Activated CD8-positive, alpha-beta T cell treated with anti-CD3 and anti-CD28 coated beads for 36 hours (primary cell): ENCODE measurements around the gene GM2A. TPM values are rescaled to one million over a fixed set of nuclear protein-coding genes. Genes with fewer than 3 reads are reported as not detected.

Source experiments
- ATAC-seq: fragments of 200-7000 bp; cut with Tn5 transposase; one replicate; pipeline ENCODE4 v1.10.0; 2021; ENCODE audit warnings: mild to moderate bottlenecking, moderate library complexity
- CTCF ChIA-PET: fragments of 350-600 bp; sonication (Branson Sonifier 250); formaldehyde crosslinking; loops from one replicate; lab custom pipeline; 2021; ENCODE audit warnings: antibody characterized with exemption; lab: Charles Lee
- POLR2A ChIA-PET: fragments of 350-600 bp; sonication (Branson Sonifier 250); formaldehyde crosslinking; loops from one replicate; lab custom pipeline; 2021; ENCODE audit warnings: antibody characterized with exemption; lab: Charles Lee
- DNase-seq: peaks from one replicate; pipeline ENCODE4 v3.0.0-alpha.2; 2020
- H3K27ac Mint-ChIP-seq: one replicate; pipeline ENCODE4 v1.8.0; 2021; ENCODE audit warnings: mild to moderate bottlenecking, mixed read lengths
- H3K27me3 Mint-ChIP-seq: one replicate; pipeline ENCODE4 v1.8.0; 2021; ENCODE audit warnings: mixed read lengths
- H3K36me3 Mint-ChIP-seq: one replicate; pipeline ENCODE4 v1.8.0; 2021; ENCODE audit warnings: low read depth, mixed read lengths
- H3K4me1 Mint-ChIP-seq: one replicate; pipeline ENCODE4 v1.8.0; 2021; ENCODE audit warnings: low read depth, mixed read lengths
- H3K4me3 Mint-ChIP-seq: one replicate; pipeline ENCODE4 v1.8.0; 2021; ENCODE audit warnings: mild to moderate bottlenecking, moderate library complexity, mixed read lengths
- H3K9me3 Mint-ChIP-seq: one replicate; pipeline ENCODE4 v1.8.0; 2021; ENCODE audit warnings: mixed read lengths
- intact Hi-C: fragments of 100-400 bp; cut with micrococcal nuclease; formaldehyde crosslinking; loops from one replicate; pipeline ENCODE4 v1.10.0; 2022
- total RNA-seq, 2 experiments: library from RNA; stranded (reverse); gene quantifications; one replicate each; pipeline ENCODE4 v1.2.3, GENCODE V29; 2021
- TF ChIP-seq, protein P1 (sequence below): fragments of 200-600 bp; IDR thresholded peaks from one replicate; pipeline ENCODE4 v1.8.0; 2022; ENCODE audit warnings: antibody characterized with exemption, mild to moderate bottlenecking

GM2A gene
- total RNA-seq, 2 experiments from 2014 or later = 13.3 to 13.7 TPM

DNA sequence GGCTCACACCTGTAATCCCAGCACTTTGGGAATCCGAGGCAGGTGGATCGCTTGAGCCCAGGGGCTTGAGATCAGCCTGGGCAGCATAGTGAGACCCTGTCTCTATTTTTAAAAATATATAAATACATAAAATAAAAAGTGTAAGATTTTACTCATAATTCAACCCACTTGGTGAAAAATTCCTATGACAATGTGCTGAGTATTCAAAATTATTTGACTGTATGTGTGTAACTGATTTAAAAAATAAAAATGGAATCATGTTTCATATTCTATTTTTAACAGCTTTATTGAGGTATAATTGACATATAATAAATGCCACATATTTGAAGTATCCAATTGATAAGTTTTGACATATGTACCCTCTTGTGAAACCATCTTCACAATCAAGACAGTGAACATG lies 22.8 kb downstream of the GM2A start:
- H3K27ac Mint-ChIP-seq = no peak overlapping the region
- no peaks in the 10 kb centered on the region for H3K9me3 Mint-ChIP-seq
- H3K36me3 Mint-ChIP-seq = no peaks in the 10 kb centered on the region
- H3K4me3 Mint-ChIP-seq = no peak overlapping the region
- POLR2A ChIA-PET = interaction anchor here (0.6 kb wide), 1 partner anchor 218 kb away, joined by 3 read pairs; no protein-coding TSS in a partner anchor
- DNase-seq (no peak), ATAC-seq (no peak)
- H3K4me1 Mint-ChIP-seq = no peaks in the 10 kb centered on the region
- intact Hi-C loops = no loop called here
- TF ChIP-seq, protein P1, sequence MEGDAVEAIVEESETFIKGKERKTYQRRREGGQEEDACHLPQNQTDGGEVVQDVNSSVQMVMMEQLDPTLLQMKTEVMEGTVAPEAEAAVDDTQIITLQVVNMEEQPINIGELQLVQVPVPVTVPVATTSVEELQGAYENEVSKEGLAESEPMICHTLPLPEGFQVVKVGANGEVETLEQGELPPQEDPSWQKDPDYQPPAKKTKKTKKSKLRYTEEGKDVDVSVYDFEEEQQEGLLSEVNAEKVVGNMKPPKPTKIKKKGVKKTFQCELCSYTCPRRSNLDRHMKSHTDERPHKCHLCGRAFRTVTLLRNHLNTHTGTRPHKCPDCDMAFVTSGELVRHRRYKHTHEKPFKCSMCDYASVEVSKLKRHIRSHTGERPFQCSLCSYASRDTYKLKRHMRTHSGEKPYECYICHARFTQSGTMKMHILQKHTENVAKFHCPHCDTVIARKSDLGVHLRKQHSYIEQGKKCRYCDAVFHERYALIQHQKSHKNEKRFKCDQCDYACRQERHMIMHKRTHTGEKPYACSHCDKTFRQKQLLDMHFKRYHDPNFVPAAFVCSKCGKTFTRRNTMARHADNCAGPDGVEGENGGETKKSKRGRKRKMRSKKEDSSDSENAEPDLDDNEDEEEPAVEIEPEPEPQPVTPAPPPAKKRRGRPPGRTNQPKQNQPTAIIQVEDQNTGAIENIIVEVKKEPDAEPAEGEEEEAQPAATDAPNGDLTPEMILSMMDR = no peak
- CTCF ChIA-PET = interaction anchor here (1.4 kb wide), 1 partner anchor 8 kb away, joined by 7 read pairs; no protein-coding TSS in a partner anchor
- no peaks in the 10 kb centered on the region for H3K27me3 Mint-ChIP-seq

DNA sequence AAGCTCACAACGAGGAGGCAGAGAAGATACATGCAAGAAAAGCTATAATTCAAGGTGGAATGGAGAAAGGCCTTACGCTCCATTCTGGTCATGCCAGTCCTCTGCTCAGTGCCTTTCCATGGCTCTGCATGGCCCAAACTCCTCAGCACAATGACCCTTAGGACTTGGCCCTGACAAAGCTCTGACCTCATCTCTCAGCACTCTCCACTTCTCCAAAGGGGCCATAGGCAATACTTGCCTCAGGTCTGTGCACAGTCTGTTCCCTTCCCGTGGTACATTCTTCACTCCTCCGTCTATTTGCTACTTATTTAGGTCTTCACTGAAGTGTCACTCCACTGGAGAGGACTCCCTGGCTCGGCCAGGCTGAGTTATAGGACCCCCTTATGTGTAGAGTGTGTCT lies 25.9 kb downstream of the GM2A start:
- Mint-ChIP-seq H3K4me1 (no peaks in the 10 kb centered on the region), H3K4me3 (no peak overlapping the region), H3K27ac (no peak overlapping the region), H3K27me3 (peaks cover 3% of the 10 kb centered on the region), H3K36me3 (no peaks in the 10 kb centered on the region), H3K9me3 (no peaks in the 10 kb centered on the region)
- intact Hi-C loops = no loop called here
- no peak for ATAC-seq
- CTCF ChIA-PET = no interaction called here
- TF ChIP-seq, protein P1 = no peak
- POLR2A ChIA-PET = no interaction called here
- no peak for DNase-seq

DNA sequence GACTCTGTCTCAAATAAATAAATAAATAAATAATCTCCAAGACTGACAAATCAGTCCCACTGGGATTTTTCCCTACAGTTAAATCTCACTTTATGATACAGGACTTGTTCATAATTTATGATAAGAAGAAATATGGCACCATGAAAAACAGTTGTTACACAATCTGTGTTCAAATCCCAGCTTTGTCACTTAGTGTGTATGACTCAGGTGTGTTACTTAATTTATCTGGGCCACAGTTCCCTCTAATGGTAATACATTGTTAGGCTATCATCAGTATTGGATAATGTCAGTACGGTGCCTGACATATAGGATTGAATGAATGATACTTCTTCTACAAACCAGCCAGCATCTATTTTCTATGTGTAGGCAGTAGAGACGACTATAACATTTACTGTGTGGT lies 27.5 kb downstream of the GM2A start:
- DNase-seq (no peak), ATAC-seq (no peak)
- peaks cover 3% of the 10 kb centered on the region for H3K27me3 Mint-ChIP-seq
- TF ChIP-seq, protein P1 = no peak
- CTCF ChIA-PET = interaction anchor here (1.4 kb wide), 1 partner anchor 36 kb away, joined by 4 read pairs; no protein-coding TSS in a partner anchor
- no peak overlapping the region for H3K4me3 Mint-ChIP-seq
- H3K4me1 Mint-ChIP-seq = no peaks in the 10 kb centered on the region
- no peaks in the 10 kb centered on the region for H3K9me3 Mint-ChIP-seq
- H3K27ac Mint-ChIP-seq = no peak overlapping the region
- POLR2A ChIA-PET = no interaction called here
- intact Hi-C loops = no loop called here
- no peaks in the 10 kb centered on the region for H3K36me3 Mint-ChIP-seq

DNA sequence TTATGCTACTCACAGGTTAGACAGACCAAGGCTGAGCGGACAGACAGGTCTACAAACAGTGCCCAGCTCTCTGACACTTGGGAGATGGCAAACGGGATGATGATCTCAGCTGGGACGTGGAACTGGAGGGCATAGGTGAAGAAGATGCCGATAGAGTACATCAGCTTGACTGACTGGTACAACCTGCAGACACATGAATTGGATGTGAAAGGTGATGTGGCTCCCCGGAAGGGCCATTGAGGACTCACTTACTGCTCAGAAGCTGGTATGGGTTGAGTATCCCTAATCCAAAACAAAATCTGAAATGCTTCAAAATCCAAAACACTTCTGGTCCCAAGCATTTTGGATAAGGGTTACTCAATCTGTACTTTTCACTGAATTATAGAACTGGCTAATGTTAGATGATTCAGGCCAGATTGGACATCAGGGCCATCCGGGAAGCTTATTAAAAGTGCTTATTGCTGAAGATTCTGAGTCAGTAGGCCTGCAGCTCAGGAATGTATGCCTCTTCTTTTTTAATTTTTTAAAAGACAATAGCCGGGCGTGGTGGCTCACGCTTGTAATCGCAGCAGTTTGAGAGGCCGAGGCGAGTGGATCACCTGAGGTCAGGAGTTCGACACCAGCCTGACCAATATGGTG lies 28.1 kb downstream of the GM2A start:
- ChIA-PET CTCF (interaction anchor here (1.4 kb wide), 1 partner anchor 35 kb away, joined by 4 read pairs; no protein-coding TSS in a partner anchor), POLR2A (no interaction called here)
- ATAC-seq = no peak
- Mint-ChIP-seq H3K9me3 (no peaks in the 10 kb centered on the region), H3K36me3 (no peaks in the 10 kb centered on the region), H3K27me3 (peaks cover 3% of the 10 kb centered on the region), H3K27ac (no peak overlapping the region), H3K4me3 (no peak overlapping the region), H3K4me1 (no peaks in the 10 kb centered on the region)
- TF ChIP-seq, protein P1 = no peak
- intact Hi-C loops = no loop called here
- no peak for DNase-seq

DNA sequence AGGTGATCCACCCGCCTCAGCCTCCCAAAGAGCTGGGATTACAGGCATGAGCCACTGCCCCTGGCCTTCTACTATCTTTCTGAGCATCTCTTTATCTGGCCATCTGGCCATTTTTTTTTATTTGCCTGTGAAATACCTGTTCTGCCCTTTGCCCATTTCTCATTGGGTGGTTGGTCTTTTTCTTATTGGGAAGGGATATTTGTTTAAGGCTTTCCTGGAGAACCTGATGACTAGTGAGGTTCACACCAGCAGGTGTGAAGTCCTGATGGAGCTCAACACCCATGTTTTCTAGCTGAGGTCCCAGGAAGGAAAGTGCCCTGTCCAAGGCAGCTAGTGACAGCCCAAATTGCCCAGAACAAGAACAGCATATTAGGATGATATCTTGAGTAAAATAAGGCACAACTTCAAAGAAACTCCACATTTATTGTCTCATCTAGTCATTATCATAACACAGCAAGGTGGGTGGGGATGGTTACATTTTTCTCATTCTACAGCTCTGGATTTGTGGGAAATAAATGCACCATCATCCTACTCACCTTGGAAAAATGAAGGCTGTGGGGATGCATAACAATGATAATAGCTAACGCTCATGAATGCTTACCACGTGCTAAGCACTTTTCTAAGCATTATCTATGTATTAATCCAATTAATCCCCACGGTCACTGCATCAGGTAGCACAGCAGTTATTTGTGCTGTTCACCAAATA lies 30.3 kb downstream of the GM2A start:
- Mint-ChIP-seq H3K9me3 (no peaks in the 10 kb centered on the region), H3K4me3 (no peak overlapping the region), H3K27me3 (peaks cover 3% of the 10 kb centered on the region), H3K4me1 (no peaks in the 10 kb centered on the region), H3K27ac (no peak overlapping the region), H3K36me3 (no peaks in the 10 kb centered on the region)
- ATAC-seq = no peak
- ChIA-PET POLR2A (interaction anchor here (0.6 kb wide), 1 partner anchor 1368 kb away, joined by 3 read pairs; no protein-coding TSS in a partner anchor), CTCF (interaction anchor here (1.0 to 1.3 kb wide), 4 partner anchors 8 to 33 kb away, joined by 3 to 7 read pairs (median 3); no protein-coding TSS in a partner anchor)
- TF ChIP-seq, protein P1 = no peak
- intact Hi-C loops = no loop called here
- no peak for DNase-seq
